Right lobe of liver (tissue), 6 donors: ENCODE data around the gene FEZF2. TPM values are rescaled to one million over a fixed set of nuclear protein-coding genes. Genes with fewer than 3 reads are reported as not detected.

Source experiments
- ATAC-seq, 4 donors: fragments of 200-7000 bp; cut with Tn5 transposase; one replicate each; pipeline ENCODE4 v1.9.1; 2020; ENCODE audit warnings: mild to moderate bottlenecking in 4 of 4, moderate library complexity in 4 of 4
- DNase-seq, 3 donors: peaks; one replicate each; pipeline ENCODE4 v3.0.0-alpha.2; 2020
- H3K27ac ChIP-seq, 3 donors: fragments of 200-600 bp; one replicate each; pipeline ENCODE4 v1.8.0; 2022
- H3K27me3 ChIP-seq, 2 donors: fragments of 200-600 bp; one replicate each; pipeline ENCODE4 v1.8.0; 2022
- H3K36me3 ChIP-seq, 4 donors: fragments of 200-600 bp; sonication (generic) in 1 of 4; one replicate each; pipeline versions ENCODE4 v1.5.1 to v1.8.0; 2017 to 2022; ENCODE audit warnings: control low read depth in 1 of 4
- H3K4me1 ChIP-seq, 4 donors: fragments of 200-600 bp; sonication (generic) in 1 of 4; one replicate each; pipeline versions ENCODE4 v1.5.1 to v1.8.0; 2017 to 2022; ENCODE audit warnings: control low read depth in 1 of 4
- H3K4me3 ChIP-seq, 3 donors: fragments of 200-600 bp; one replicate each; pipeline ENCODE4 v1.8.0; 2022
- H3K9me3 ChIP-seq, 4 donors: fragments of 200-600 bp; sonication (generic) in 1 of 4; one replicate each; pipeline versions ENCODE4 v1.5.1 to v1.8.0; 2017 to 2022; ENCODE audit warnings: control low read depth in 1 of 4
- POLR2A ChIP-seq: fragments of 450-650 bp; IDR thresholded peaks from one replicate; pipeline ENCODE4 v1.6.1; 2017; ENCODE audit warnings: antibody characterized with exemption, mild to moderate bottlenecking
- WGBS: methylation state at CpG from one replicate; pipeline ENCODE4 v1.1.6; 2018; ENCODE audit warnings: low coverage, low lambda C conversion rate; ENCODE audit not compliant: insufficient coverage; ENCODE audit errors: missing lambda C conversion rate; 5-methylcytosine and 5-hydroxymethylcytosine counted together
- intact Hi-C, 2 donors: fragments of 100-400 bp; cut with DNase I; formaldehyde crosslinking; loops; one replicate each; pipeline versions ENCODE4 v1.11.2 to v1.14.1; 2022
- total RNA-seq, 6 experiments: library from RNA; depleted of rRNA in 2 of 6; stranded (reverse); fragments of >200 nt in 2 of 6; fragmentation: NEBNext Ultra II Directional in 3 of 6; extraction: Animal tissue kit (Norgen Biotek cat#: 25700) in 3 of 6; gene quantifications; one replicate each; pipeline versions ENCODE4 v1.1.0 to v1.2.4, GENCODE V29; 2016 to 2023
- TF ChIP-seq, protein P1 (sequence below), 4 donors: fragments of 200-600 bp in 3 of 4; fragments of 450-650 bp in 1 of 4; IDR thresholded peaks; one replicate each; pipeline versions ENCODE4 v1.5.1 to v1.8.0; 2016 to 2022; ENCODE audit warnings: antibody characterized with exemption in 4 of 4, mild to moderate bottlenecking in 2 of 4
- donor health status: DM: no; HTN: yes; CAD: no.
- donor health status: DM: no; HTN: no; CAD: no.
- donor health status: DM: no; HTN: no; CAD: no.
- donor health status: DM: no; HTN: yes; CAD: no.
- donor health status: DM: no; HTN: yes; CAD: no.

Gene FEZF2
- total RNA-seq, 6 experiments from 2014 or later: not detected

DNA sequence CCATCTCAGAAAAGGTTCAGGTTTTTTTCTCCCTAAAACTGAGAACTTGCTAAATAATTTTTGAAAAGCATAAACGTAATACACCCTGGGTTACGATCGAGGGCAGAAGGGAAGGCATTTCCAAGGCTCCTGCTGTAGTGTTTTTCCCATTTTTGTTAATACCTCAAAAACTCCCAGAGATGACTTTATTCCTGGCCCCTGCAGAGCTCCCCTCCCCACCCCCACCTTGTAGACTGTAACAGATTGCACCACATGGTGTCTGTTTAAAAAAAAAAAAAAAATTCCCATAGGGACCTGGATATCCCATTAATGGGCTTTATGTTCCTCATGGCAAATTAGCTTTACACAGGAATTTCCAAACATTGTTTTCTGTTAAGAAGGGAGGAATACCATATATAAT, 38.2 kb downstream of the FEZF2 start:
- no peak overlapping the region for H3K27ac ChIP-seq
- TF ChIP-seq, protein P1, sequence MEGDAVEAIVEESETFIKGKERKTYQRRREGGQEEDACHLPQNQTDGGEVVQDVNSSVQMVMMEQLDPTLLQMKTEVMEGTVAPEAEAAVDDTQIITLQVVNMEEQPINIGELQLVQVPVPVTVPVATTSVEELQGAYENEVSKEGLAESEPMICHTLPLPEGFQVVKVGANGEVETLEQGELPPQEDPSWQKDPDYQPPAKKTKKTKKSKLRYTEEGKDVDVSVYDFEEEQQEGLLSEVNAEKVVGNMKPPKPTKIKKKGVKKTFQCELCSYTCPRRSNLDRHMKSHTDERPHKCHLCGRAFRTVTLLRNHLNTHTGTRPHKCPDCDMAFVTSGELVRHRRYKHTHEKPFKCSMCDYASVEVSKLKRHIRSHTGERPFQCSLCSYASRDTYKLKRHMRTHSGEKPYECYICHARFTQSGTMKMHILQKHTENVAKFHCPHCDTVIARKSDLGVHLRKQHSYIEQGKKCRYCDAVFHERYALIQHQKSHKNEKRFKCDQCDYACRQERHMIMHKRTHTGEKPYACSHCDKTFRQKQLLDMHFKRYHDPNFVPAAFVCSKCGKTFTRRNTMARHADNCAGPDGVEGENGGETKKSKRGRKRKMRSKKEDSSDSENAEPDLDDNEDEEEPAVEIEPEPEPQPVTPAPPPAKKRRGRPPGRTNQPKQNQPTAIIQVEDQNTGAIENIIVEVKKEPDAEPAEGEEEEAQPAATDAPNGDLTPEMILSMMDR (IDR thresholded peaks at IDR 0.05): no peak
- TF ChIP-seq POLR2A: no peak
- H3K36me3 ChIP-seq: no peaks in the 10 kb centered on the region
- H3K4me1 ChIP-seq: no peaks in the 10 kb centered on the region
- ATAC-seq (no peak), DNase-seq (no peak)
- no peaks in the 10 kb centered on the region for H3K9me3 ChIP-seq
- intact Hi-C loops: no loop called here
- 86% methylated on average over 3 of the region's 3 CpGs for WGBS
- no peak overlapping the region for H3K4me3 ChIP-seq
- H3K27me3 ChIP-seq: no peaks in the 10 kb centered on the region

DNA sequence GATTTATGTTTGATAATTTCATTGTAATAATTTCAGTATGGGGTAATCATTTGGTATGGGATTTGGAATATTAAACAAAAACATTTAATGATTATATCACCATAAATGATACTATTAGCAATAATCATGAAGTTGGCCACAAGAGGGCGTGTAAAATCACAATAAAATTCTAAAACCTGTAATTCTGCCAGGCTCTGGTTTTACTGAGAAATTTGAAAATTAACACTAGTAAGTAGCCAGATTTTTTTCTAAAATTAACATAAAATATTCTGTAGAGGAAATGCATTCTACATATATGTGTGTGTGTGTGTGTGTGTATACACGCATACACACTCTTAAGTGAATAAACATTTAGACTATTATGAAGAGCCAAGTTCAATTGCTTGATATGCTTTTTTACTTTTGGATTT, 40.5 kb downstream of the FEZF2 start:
- WGBS: 43% methylated on average over 2 of the region's 2 CpGs
- DNase-seq: no peak
- no peak overlapping the region for H3K4me3 ChIP-seq
- no peaks in the 10 kb centered on the region for H3K9me3 ChIP-seq
- no peaks in the 10 kb centered on the region for H3K36me3 ChIP-seq
- H3K27ac ChIP-seq: no peak overlapping the region
- intact Hi-C loops: no loop called here
- TF ChIP-seq, protein P1 (IDR thresholded peaks at IDR 0.05): peak; percentile 34 to 64 (median 57)
- TF ChIP-seq POLR2A: no peak
- no peaks in the 10 kb centered on the region for H3K4me1 ChIP-seq
- no peaks in the 10 kb centered on the region for H3K27me3 ChIP-seq
- ATAC-seq: no peak

DNA sequence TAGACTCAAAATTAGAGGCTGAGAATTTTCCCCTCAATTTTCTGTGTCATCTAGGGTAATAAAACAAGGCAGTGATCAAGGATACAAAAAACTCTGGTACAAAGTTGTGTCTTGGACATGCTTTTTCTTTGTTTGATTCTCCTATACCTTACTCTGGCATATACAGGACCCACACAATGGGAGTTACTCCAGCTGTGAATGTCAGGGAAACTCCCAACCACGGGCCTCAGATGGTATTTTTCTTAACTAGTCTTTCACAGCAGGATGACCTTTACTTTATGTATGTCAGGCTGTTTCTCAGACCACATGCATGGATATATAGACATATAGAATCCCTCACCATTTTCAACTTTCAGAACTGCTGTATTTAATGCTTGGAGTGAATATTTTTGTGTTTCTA, 41.3 kb downstream of the FEZF2 start:
- Histone ChIP-seq H3K36me3 (no peaks in the 10 kb centered on the region), H3K9me3 (no peaks in the 10 kb centered on the region), H3K4me1 (no peaks in the 10 kb centered on the region), H3K4me3 (no peak overlapping the region), H3K27me3 (no peaks in the 10 kb centered on the region), H3K27ac (no peak overlapping the region)
- DNase-seq: no peak
- TF ChIP-seq POLR2A: no peak
- TF ChIP-seq, protein P1 (IDR thresholded peaks at IDR 0.05): no peak
- 69% methylated on average over 1 of the region's 1 CpG for WGBS
- intact Hi-C loops: no loop called here
- ATAC-seq: no peak

DNA sequence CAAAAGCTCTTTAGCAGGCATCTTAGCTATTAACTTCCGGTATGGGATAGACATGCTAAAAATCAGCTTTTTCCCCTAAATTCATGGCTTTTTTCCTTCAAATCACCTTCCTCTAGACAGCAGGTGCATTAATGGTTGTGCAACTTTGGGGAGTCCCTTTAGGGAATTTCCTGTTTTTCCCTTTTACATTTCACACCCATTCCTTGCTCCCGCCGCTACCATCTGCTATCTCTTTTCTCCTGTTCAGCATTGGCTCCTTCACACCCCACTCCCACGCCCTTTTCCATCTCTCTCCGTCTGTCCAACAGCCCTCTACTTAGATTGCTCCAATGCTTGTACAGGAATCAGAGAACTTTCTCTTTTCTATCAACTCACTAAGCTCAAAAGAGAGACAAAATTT, 43.4 kb downstream of the FEZF2 start:
- WGBS: 88% methylated on average over 5 of the region's 5 CpGs
- intact Hi-C loops: no loop called here
- DNase-seq: no peak
- Histone ChIP-seq H3K4me3 (no peak overlapping the region), H3K9me3 (no peaks in the 10 kb centered on the region), H3K4me1 (no peaks in the 10 kb centered on the region), H3K27me3 (no peaks in the 10 kb centered on the region), H3K36me3 (no peaks in the 10 kb centered on the region), H3K27ac (no peak overlapping the region)
- TF ChIP-seq POLR2A: no peak
- TF ChIP-seq, protein P1 (IDR thresholded peaks at IDR 0.05): no peak
- no peak for ATAC-seq

DNA sequence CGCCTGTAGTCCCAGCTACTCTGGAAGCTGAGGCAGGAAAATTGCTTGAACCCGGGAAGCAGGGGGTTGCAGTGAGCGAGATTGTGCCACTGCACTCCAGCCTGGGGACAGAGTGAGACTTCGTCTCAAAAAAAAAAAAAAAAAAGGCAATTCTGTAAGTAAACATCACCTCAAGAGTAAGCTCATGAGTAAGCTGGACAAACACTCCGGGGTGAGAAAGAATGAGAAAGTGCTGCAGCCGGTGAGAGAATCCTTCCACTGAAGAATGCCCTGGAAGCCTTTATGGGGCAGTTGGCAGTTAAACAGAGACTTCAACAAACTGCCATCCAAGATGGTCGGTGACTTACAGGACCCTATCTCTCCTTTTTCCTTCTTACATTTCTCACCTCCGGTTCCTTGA, 47.5 kb downstream of the FEZF2 start:
- Histone ChIP-seq H3K9me3 (no peaks in the 10 kb centered on the region), H3K36me3 (no peaks in the 10 kb centered on the region), H3K27me3 (no peaks in the 10 kb centered on the region), H3K4me3 (no peak overlapping the region), H3K4me1 (no peaks in the 10 kb centered on the region), H3K27ac (no peak overlapping the region)
- intact Hi-C loops: no loop called here
- ATAC-seq (no peak), DNase-seq (no peak)
- TF ChIP-seq, protein P1 (IDR thresholded peaks at IDR 0.05): no peak
- TF ChIP-seq POLR2A: no peak
- WGBS: 70% methylated on average over 8 of the region's 8 CpGs
